ENCODE measurements around the gene ECSCR. TPM values are rescaled to one million over a fixed set of nuclear protein-coding genes. Genes with fewer than 3 reads are reported as not detected.

Gene ECSCR
- total RNA-seq, 4 donors from 2014 or later: 2.2 to 4.8 (median 3.6) TPM; not detected in 1

- intact Hi-C loops (cut with DNase I; ENCODE audit: low total_unique reads): no loop called here
- in situ Hi-C loops (cut with MboI; ENCODE audit: low pct_ligation_motif_present in 1 of 4, low pct_unique_long_range_greater_than_20kb in 1 of 4, low sequenced_read_pairs in 3 of 4): no loop called here
Measured at GRCh38 chr5:139399501-139400121, 62.9 kb downstream of the ECSCR start.

More at GRCh38 chr5:139399501-139400121, 62.9 kb downstream of the ECSCR start:
- DNase-seq: no peak
- peaks cover 5 to 21% (median 14%) of the 10 kb centered on the region in 4 donors for H3K4me1 ChIP-seq
- H3K27me3 ChIP-seq: peaks cover 2% of the 10 kb centered on the region
- WGBS, 2 donors (ENCODE audit: low coverage in 1 of 2): 70 to 78% methylated on average over 4 to 6 of the region's 6 CpGs
- H3K4me3 ChIP-seq: no peak overlapping the region
- H3K36me3 ChIP-seq: no peaks in the 10 kb centered on the region
- H3K9me3 ChIP-seq: no peaks in the 10 kb centered on the region
- no peak for TF ChIP-seq EP300 (IDR thresholded peaks at IDR 0.05; ENCODE audit: low read depth)
- TF ChIP-seq POLR2AphosphoS5 (IDR thresholded peaks at IDR 0.05): no peak
- no peak for TF ChIP-seq CTCF (IDR thresholded peaks at IDR 0.05)
- TF ChIP-seq POLR2A (IDR thresholded peaks at IDR 0.05): no peak
- no peak overlapping the region for H3K27ac ChIP-seq

Small RNA genes within 50 kb of the gene (small RNA-seq; reads per million reads assigned to genes)
- gene RNU5B-4P: 0 reads per million in 4 donors

Other genes with a start within 250 kb of the ECSCR start
- gene MATR3, start 169.0 kb downstream of the ECSCR start, total RNA-seq: 100 to 1,000 TPM in 3 of 4 donors, 10 to 100 TPM in 1; 97.3 to 190 (median 134) TPM
- 10 to 100 TPM; 13.8 to 67.3 (median 36.5) TPM for gene PAIP2, start 120.9 kb downstream of the ECSCR start, total RNA-seq
- gene SLC23A1, start 79.4 kb downstream of the ECSCR start, total RNA-seq: 1 to 10 TPM in 2 of 4 donors, under 1 TPM in 1, not detected in 1; 0.80 to 9.5 (median 7.4) TPM
- 10 to 100 TPM in 1 of 4 donors, 1 to 10 TPM in 1, not detected in 2; 4.0 to 39.2 TPM for gene MZB1, start 72.8 kb downstream of the ECSCR start, total RNA-seq
- 1 to 10 TPM in 1 of 4 donors, under 1 TPM in 2, not detected in 1; 0.55 to 1.1 (median 0.60) TPM for gene PROB1, start 67.6 kb downstream of the ECSCR start, total RNA-seq
- 1 to 10 TPM in 2 of 4 donors, not detected in 2; 3.0 TPM for gene SPATA24, start 58.7 kb downstream of the ECSCR start, total RNA-seq
- gene DNAJC18, start 23.2 kb downstream of the ECSCR start, total RNA-seq: 1 to 10 TPM in 3 of 4 donors, under 1 TPM in 1; 0.37 to 3.8 (median 3.2) TPM
- under 1 TPM in 2 of 4 donors, not detected in 2; 0.55 to 0.64 TPM for gene SMIM33, start 8.3 kb upstream of the ECSCR start, total RNA-seq
- 10 to 100 TPM; 12.2 to 51.5 (median 19.1) TPM for gene STING1, start 20.0 kb upstream of the ECSCR start, total RNA-seq
- 100 to 1,000 TPM in 2 of 4 donors, 10 to 100 TPM in 2; 45.6 to 134 (median 80.8) TPM for gene UBE2D2, start 98.6 kb upstream of the ECSCR start, total RNA-seq
- 10 to 100 TPM; 26.5 to 50.7 (median 36.2) TPM for gene CXXC5, start 185.6 kb upstream of the ECSCR start, total RNA-seq

Data from transverse colon (tissue), 4 donors.